ENCODE data around the gene TRPV3.
"Not testable (repeated sequence)": the region's sequence is repeated elsewhere in the genome, so short reads cannot be mapped to it uniquely, and the experiment has no call there.

Gene TRPV3

DNA sequence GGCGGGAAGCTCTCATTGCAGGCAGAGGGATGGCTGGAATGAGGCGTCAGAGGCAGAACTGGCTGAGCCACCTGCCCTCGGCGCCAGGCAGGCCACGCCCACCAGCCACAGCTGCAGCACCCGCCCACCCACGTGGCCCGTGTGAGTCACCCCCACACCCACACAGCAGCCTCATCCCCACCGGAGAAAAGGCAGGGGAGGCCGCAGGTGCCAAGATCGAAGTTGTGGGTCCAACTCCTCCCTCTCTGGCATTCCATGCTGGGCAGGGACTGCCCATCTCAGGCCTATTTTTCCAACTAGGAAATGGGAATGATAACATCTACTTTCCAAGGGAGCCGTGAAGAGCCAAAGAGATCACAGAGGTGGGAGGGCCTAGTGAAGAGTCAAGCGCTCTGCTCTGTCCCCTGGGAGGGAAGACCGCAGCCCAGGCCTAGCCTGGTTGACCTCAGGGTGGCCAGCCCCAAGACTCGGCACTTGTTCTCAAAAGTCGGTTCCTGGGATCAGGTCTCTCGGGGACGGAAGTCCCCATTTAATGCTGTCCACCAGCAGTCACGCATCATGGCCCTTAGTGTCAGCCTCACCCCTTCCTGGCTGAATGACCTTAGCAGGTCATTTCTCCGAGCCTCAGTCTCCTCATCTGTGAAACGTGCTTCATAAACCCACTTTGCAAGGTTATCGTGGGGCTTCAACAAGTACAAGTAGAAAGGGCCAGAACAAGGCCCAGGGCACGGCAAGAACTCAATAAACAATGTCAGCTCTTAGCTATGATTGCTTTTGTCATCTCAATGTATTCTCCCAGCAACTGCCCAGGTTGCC, at the start of gene TRPV3:
Gene TRPV3 (minus strand): TSS at position 45 of the 816 bp plus-strand sequence. CDS start 2,962 bp downstream, outside the sequence.
- DNase-seq (ENCODE audit: low read depth) = peak; percentile 11

DNA sequence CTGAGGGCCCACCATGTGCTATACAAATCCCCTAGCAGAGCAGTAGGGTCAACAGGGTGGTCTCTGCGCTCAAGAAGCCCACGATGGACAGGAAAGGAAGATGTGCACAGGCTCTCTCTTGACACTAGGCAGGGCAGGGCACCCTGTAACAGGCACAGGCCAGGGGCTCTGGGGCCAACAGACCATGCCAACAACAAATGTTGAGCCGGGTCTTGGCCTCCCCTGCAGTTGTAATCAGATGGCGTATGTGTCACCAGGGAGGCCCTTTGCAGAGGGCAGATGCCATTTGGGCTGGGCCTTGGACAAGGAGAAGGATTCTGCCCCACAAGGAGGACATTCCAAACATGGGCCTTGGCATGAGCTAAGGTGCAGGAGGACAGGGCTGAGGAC, 46.3 kb upstream of the TRPV3 start:
- DNase-seq (ENCODE audit: low read depth) = no peak

DNA sequence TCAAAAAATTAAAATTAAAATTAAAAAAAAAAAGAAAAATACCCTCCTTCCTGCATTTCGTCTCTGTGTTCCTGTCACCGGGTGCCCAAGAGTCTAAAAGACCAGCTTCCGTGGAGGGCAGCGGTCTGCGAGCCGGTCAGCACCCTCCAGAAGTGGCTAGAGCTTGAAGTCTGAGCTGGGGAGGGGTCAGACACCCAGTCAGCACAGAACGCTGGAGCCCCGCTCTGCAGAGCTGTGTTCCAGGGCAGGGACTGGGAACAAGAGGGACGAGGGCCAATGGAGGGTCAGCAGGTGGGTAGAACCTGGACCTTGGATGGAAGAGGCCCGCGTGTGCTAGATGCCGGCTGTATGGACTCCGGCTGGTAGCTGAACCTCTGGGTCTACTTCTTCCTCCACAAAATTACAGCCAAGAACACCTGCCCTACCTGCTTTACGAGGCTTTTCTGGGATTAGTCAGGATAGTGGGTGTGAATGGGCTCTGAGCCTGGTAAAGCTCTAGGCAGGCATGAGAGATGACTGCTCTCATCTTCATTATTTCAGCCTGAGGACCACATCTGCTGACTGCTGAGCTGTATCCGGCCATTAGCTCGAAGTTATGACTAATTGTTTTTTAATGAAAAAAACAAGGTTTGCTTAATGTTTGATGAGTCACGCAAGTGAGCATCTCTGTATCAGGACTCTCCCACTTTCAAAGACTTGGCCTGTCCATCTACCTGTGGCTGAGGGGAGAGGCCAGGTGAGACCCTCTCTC, 45.7 kb upstream of the TRPV3 start:
- no peak for DNase-seq (ENCODE audit: low read depth)

DNA sequence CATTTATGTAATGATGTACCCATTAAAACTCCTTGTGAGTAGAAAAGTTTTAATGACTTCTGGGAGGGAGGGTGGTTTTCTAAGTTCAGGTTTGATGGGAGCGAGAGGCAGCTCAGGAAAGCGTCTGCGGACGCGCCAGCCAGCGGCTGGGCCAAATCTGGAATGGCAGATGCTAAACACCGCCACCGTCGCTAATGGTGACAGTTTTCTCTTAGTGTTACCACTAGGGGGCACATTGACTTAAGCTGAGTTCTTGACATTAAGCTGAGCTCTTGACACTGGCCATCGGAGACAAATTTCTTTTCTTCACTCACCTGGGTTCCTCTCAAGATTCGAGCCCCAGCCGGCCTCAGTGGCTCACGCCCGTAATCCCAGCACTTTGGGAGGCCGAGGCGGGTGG, 44.9 kb upstream of the TRPV3 start:
- DNase-seq (ENCODE audit: low read depth) = no peak

DNA sequence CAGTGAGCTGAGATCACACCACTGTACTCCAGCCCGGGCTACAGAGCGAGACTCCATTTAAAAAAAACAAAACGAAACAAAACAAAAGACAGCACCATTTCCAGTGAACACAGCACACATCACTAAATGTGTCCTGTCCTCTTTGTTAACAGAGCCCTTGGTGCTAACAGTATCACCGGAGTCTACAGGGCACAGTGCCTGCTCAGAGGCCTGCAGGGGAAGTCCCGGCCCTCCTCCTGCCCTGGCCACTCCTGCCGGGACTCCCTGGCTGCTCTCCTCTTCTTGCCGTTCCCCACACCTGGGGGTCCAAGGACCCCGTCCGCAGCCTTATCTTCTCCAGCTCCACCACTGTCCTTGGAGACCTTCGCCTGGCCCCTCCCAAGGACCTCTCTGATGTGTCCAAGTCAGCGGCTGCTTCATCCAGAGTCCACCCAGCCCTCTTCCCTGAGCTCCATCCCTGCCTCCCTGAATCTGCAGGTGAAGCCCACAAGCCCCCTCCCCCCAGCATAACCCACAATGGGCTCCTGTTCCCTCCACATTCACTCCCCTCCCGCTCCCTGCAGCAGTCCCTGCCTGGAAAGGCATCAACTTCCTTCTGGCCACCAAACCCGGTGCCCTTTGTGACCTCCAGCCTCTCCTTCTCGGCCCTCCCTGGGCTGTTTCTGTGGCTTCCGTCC, 43.1 kb upstream of the TRPV3 start:
- no peak for DNase-seq (ENCODE audit: low read depth)

DNA sequence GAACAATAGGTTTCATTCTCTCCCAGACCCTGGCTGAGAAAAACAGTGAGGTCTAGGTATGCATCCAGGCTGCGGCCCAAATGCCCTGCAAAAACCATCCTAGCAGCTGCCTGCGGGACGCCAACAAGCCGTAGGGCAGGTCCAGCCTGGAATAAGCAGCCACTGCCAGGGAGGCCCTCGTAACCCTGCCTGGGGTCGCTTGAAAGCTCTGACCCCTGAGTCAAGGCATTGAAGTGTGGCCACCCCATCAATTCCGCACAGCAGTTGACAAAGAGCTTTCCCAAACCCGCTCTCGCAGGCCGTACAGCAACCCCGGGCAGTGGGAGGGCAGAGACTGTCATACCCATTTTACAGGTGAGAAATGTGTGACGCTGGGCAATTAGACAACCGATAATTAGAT, 40.5 kb upstream of the TRPV3 start:
- no peak for DNase-seq (ENCODE audit: low read depth)

DNA sequence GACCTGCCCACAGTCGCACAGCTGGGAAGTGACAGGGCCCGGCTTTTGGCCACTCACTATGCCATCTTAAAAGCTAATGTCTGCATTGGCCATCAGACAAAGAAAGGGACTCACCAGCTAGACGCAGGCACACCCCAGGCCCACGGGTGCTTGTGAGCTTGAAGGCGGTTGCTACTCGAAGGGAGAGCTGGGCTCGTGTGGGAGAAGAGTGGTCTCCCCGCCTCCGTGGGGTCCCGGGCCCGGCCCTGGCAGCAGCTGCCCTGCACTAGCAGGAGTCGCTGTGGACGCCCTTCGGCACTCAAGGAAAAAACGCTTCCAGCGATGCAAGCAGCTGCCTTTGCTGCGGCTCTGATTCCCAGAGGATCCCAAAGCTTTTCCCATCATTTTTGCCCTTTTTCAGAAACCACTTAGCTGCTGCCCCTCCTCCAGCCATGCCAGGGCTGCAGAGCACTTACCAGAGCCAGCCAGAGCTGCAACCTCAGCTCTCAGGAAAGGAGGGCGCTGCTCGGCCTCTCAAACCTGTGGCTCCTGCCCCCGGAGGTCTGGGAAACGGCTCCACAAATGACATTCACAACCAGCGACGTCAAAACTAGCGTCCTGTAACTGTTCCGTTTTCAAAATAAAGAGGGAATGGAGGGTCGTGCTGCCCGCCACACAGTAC, 39.3 kb upstream of the TRPV3 start:
- no peak for DNase-seq (ENCODE audit: low read depth)

DNA sequence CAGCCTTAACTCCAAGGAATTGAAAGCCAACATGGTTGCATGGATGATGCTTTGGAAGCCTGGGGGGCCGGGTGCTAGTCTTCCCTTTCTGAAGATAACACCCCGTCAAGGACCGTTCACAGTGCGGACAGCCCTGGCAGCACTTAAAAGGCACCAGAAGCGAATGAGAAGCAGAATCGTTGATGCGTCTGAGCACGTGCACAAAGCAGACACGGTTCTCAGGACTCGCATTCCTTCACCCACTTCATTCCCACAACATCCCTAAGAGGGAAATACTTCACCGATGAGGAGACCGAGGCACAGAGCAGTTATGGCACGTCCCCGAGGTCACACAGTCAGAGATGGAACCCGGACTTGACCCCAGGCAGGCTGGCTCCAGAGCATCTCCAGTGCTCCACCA, 37.4 kb upstream of the TRPV3 start:
- no peak for DNase-seq (ENCODE audit: low read depth)

DNA sequence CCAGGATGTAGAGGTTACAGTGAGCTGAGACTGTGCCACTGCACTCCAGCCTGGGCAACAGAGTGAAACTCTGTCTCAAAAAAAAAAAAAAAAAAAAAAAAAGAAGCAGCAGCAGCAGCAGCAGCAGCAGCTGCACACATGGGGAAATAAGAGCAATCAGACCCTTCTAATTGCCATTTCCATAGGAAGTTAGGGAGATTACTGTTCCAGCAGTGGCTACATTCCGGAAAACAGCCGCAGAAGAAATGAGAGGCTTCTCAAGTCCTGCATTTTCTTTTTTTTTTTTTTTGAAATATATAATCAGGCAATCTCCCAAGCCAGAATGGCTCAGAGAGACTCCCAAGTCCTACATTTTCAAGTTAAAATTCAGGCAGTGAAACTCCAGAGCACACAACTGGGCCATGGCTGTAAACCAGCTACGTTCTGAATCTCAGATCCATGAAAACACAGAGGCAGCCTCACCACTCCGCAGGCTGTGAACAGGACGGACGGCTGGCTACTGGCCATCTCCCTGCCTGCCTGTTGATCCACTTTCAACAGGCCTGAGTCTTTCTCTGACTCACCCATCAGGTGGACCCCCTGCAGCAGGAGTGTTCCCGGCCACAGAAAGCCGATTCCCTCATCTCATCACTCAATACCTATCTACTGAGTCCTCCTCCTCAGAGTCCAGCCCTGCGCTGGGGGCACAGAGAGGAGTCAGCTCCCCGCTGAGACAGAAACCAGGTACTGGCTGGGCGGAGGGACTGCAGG, 36.6 kb upstream of the TRPV3 start:
- DNase-seq (ENCODE audit: low read depth) = no peak

DNA sequence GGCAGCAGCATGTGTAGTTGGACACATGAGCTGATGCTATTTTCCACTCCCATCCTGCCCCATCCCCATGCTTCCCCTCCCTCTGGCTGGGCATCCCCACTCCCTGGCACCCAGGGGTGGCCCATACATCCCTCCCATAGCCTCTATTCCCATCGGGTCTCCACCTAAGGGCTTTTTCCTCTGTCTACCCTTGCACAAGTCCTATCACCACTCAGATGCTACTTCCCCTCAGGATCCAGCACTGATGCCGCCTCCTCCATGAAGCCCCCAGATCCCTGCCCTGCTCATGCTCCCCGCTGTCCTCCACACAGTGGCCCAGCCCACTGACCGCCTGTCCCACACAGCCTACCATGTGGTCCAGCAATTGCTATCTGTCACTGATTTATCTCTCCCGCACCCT, 35.8 kb upstream of the TRPV3 start:
- no peak for DNase-seq (ENCODE audit: low read depth)

DNA sequence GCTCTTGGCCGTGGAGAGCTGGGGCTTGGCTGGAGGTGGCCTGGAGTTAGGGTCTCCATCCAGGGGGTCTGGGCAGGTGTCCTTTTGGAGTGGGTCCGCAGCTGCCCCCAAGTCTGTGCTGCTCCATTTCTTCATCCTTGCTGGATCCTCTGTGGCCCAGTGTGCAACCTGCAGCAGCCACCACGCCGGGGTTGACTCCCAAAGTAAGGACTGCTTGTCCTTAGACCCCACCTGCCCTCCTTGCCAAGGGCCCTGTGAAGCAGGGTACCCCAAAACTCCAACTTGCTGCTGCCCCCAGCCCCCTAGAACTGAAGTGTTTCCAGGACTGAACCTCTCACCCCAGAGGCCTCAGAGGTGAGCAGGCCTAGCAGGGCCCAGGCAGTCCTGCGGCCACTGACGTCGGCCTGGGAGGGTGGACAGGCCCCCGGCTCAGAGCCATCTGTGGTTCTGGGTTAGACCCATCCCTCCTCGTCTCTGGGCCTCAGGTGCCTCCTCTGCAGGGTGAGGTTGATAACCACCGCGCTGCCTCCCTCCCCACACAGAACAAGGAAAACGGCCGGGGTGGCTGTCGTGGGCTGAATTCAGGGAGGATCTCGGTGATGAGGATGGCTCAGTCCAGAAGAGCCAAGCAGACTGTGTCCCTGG, 34.7 kb upstream of the TRPV3 start:
- DNase-seq (ENCODE audit: low read depth) = no peak

DNA sequence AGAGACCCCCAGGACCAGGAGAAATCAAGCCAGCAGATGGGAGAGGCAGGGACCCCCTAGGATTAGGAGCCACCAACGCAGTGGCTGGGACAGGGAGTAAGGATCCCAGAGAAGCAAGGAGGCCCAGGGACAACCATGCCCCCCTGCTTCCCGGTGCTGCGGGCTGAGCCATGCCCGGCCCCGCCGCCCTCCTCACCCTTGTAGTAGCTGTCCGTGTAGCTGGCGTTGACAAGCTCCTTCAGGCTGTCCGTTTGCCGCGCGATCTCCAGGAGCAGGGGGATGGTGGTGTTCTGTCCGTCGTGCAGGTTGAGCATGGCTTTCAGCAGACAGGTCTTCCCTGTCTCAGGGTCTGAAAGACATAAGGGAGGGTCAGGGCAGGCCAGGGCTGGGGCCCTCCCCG, 33.2 kb upstream of the TRPV3 start:
- no peak for DNase-seq (ENCODE audit: low read depth)

DNA sequence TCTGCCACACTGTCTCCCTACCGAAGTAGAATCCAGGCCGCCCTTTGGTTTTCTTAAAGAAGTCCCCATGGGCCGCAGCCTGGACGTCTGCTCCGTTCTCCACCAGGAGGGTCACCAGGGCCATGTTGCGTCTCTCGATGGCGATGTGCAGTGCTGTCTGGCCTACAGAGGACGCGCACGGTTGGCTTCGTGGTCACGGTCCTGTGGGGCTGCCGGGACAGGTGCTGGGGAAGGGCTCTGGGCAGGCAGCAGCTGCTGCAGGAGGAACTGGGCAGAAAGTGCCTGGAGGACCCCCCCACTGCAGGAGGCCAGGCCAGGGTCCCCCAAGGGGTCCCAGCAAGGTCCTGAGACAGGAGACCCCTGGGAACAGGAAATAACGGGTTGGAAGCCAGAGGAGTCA, 32.6 kb upstream of the TRPV3 start:
- no peak for DNase-seq (ENCODE audit: low read depth)

DNA sequence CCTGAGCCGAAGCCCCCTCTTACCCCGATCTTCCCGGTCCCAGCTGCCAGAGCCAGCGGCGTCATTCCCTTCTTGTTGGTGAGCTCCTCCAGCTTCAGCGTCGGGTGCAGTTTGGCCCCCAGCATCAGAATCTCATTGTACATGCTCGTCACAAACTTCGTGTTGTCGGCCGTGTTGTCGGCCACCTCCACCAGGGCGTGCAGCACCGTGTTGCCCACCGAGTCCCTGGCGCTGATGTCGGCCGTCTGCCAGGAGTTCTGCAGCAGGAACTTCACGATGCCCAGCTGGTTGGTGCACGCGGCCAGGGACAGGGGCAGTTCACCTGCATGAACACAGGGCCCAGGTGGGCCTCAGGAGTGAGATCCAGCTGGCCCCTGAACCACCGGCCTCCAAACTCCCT, 32.2 kb upstream of the TRPV3 start:
- DNase-seq (ENCODE audit: low read depth) = no peak

DNA sequence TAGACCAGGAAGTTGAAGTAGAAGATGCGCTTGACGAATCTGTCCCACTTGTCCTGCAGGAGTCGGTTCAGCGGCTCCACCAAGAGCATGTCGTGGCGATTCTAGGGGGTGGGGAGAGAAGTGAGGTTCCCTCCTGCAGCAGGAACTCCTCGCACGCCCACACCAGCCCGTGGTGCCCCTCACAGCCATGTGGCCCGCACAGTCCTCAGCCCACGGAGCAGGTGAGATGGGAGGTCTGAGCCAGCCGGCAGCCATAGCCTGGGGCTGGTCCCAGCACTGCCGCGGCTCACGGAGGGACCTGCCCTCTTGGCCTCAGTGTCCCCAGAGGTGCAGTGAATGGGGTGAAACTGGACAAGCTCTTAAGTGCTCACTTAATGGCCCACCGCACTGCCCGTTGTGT, 28.2 kb upstream of the TRPV3 start:
- DNase-seq (ENCODE audit: low read depth) = no peak

DNA sequence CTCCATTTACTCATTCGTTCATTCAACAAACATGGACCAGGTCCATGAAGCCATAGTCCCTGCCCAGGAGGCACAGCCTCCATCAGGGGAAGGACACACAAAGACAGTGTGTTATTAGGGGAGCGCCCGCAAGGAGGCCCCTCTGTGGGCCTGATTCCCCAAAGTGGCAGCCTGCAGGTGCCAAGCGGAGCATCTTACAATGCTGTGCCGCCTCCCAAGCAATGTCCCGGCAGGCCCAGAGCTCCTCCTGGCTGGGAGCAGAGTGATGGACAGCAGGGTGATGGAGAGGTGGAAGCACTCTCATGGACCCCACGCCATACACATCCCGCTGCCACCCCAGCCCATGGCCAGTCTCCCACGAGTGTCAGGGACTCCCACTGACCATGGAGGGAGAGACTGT, 25.8 kb upstream of the TRPV3 start:
- no peak for DNase-seq (ENCODE audit: low read depth)

DNA sequence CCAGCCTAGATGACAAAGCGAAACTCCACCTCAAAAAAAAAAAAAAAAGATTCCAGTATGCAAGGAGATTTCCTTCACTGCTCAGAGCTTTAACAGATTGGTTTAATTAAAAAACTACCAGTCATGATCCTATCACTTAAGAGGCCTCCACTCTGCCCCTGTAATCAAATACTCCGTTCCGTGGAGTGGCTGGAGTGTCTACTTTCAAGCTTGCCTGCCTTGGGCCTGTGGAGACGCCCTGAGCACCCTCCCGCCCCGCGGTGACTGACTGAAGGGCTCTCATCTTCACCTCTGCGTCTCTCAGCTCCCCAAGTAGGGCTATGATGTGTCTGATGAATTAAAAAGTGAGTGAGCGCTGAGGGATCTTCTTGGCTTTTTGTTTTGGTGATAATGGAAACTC, 25.3 kb upstream of the TRPV3 start:
- no peak for DNase-seq (ENCODE audit: low read depth)

DNA sequence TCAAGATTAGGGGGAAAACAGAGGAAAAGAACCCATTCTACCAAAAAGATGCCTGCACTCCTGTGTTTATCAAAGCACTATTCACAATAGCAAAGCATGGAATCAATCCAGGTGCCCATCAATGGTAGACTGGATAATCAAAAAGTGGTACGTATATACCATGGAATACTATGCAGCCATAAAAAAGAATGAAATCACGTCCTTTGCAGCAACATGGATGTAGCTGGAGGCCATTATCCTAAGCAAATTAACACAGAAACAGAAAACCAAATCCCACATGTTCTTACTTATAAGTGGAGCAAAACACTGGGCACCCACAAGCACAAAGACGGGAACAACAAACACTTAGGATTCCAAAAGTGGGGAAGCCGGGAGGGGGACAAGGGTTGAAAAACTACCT, 21.1 kb upstream of the TRPV3 start:
- DNase-seq (ENCODE audit: low read depth) = not testable (repeated sequence)

DNA sequence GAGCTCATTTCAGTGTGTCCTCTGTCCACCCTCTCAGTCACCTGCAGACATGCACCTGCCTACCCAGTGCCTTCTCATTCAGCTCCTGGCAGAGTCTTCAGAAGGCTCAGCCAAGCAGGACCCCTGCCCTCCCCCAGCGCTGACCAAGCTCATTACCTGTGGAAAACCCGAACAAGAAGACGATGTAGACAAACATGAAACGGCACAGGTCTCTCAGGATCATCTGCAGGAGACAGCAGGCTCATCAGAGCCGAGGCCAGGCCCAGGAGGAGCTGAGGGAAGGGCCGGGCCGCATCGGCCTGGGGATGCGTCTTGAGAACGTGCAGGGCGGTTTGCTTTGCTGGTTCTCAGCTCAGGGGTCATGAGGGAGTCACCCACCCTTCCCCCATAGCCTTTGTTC, 19.4 kb upstream of the TRPV3 start:
- no peak for DNase-seq (ENCODE audit: low read depth)

DNA sequence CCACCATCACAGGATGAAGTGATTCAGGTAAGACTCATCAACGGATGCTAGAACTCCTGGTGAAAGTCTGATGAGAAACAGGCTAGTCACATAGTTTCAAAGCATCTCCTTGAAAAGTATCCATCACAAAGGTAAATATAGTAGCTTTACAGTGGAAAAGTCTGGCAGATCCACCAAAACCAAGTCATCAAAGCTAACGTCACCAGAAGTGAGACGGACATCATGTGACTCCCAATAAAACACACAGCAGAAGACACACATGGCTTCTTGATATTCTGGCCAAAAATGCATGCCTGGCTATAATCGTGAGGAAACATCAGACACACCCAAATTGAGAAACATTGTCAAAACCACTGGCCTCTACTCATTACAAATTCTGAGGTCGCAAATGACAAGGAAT, 17.9 kb upstream of the TRPV3 start:
- no peak for DNase-seq (ENCODE audit: low read depth)

DNA sequence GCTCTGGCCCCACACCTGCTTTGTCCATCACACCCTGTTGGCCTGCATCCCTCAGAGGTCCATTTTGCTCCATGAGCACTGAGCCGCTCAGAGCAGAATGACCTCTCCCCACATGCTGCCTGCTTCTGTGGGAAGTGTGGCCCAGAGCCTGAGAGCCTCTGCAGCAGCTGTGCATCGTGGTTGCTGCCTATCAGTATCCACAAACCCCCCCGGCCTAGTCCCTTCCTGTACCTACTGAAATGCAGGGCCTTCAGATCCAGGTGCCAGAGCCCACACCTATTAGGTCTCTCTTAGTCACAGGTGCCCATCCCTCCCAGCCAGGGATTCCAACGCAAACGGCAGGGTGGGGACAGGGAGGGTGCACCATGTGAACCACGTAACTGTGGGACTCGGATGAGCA, 16.6 kb upstream of the TRPV3 start:
- DNase-seq (ENCODE audit: low read depth) = no peak

Measured in activated gamma-delta T cell treated with anti-CD3 and anti-CD28 coated beads, Interleukin-2, amount 50 U/mL, for 16 hours (primary cell).